Panc1 (cell line): ENCODE results near the gene RGPD8. TPM values are rescaled to one million over a fixed set of nuclear protein-coding genes. Genes with fewer than 3 reads are reported as not detected.

Experiments used
- ATAC-seq: fragments of 200-7000 bp; cut with Tn5 transposase; 2 replicates; pipeline ENCODE4 v1.9.1; 2020; ENCODE audit warnings: mild to moderate bottlenecking, moderate library complexity
- BruUV-seq: library from RNA; stranded (reverse); fragments of 400-500 nt; replicated peaks from 2 replicates; lab custom pipeline; 2021; lab: Mats Ljungman, UMichigan
- CTCF ChIA-PET: fragments of 300-600 bp; sonication (Branson Sonifier 250); formaldehyde crosslinking; loops from one replicate; lab custom pipeline; 2022; ENCODE audit warnings: antibody characterized with exemption; lab: Charles Lee
- POLR2A ChIA-PET: fragments of 300-600 bp; sonication (Branson Sonifier 250); formaldehyde crosslinking; loops from one replicate; lab custom pipeline; 2022; ENCODE audit warnings: antibody characterized with exemption; lab: Charles Lee
- DNase-seq: peaks from one replicate; pipeline ENCODE4 v3.0.0-alpha.2; 2010; ENCODE audit warnings: low read depth, low spot score
- H3K27ac ChIP-seq: 2 replicates; pipeline ENCODE4 v1.5.1; 2011; ENCODE audit warnings: mild to moderate bottlenecking, low read length, inconsistent platforms
- H3K27me3 ChIP-seq: fragments of 200-500 bp; sonication (Bioruptor generic); 2 replicates; pipeline ENCODE4 v1.6.0; 2014; ENCODE audit warnings: low read length, inconsistent platforms; ENCODE audit not compliant: control insufficient read depth, insufficient read depth
- H3K36me3 ChIP-seq: fragments of 200-500 bp; sonication (Bioruptor generic); 2 replicates; pipeline ENCODE4 v1.5.1; 2014; ENCODE audit warnings: inconsistent platforms, mild to moderate bottlenecking, low read length, moderate library complexity; ENCODE audit not compliant: control insufficient read depth, insufficient read depth
- H3K4me1 ChIP-seq: 2 replicates; pipeline ENCODE4 v1.5.1; 2011; ENCODE audit warnings: inconsistent platforms, mild to moderate bottlenecking, low read length, moderate library complexity; ENCODE audit not compliant: control insufficient read depth, insufficient read depth
- H3K4me3 ChIP-seq, 2 experiments: 2 replicates each; pipeline ENCODE4 v1.5.1; 2011 to 2012; ENCODE audit warnings: low read depth in 2 of 2, low read length in 2 of 2, mild to moderate bottlenecking in 2 of 2, inconsistent platforms in 1 of 2, moderate library complexity in 1 of 2
- H3K9me3 ChIP-seq: fragments of 200-500 bp; sonication (Bioruptor generic); 2 replicates; pipeline ENCODE4 v1.5.1; 2014; ENCODE audit warnings: low read depth, mild to moderate bottlenecking, inconsistent platforms, low read length, moderate library complexity; ENCODE audit not compliant: control insufficient read depth, insufficient read depth
- POLR2AphosphoS5 ChIP-seq: IDR thresholded peaks from 2 replicates; pipeline ENCODE4 v1.6.1; 2012; ENCODE audit warnings: mild to moderate bottlenecking, low read depth, low read length, moderate library complexity
- SIN3A ChIP-seq: IDR thresholded peaks from 2 replicates; pipeline ENCODE4 v1.6.1; 2012; ENCODE audit warnings: low read depth, mild to moderate bottlenecking, low read length, moderate library complexity, borderline replicate concordance; ENCODE audit not compliant: insufficient read depth
- TCF7L2 ChIP-seq: IDR thresholded peaks from 2 replicates; pipeline ENCODE4 v1.6.1; 2011; ENCODE audit warnings: mild to moderate bottlenecking, low read depth, low read length, inconsistent platforms
- in situ Hi-C: cut with HindIII; loops from 2 replicates; pipeline ENCODE4 v1.10.0; 2016; ENCODE audit warnings: low sequenced_read_pairs, low pct_unique_long_range_greater_than_20kb
- intact Hi-C: fragments of 100-400 bp; cut with micrococcal nuclease; formaldehyde crosslinking; loops from one replicate; pipeline ENCODE4 v1.10.0; 2022; ENCODE audit not compliant: unreplicated experiment
- total RNA-seq: library from RNA; stranded (reverse); gene quantifications from one replicate; pipeline ENCODE4 v1.2.1, GENCODE V29; 2021; ENCODE audit not compliant: unreplicated experiment
- TF ChIP-seq, protein P1 (sequence below), 2 experiments: IDR thresholded peaks; 2 replicates each; pipeline ENCODE4 v1.6.1; 2011 to 2012; ENCODE audit warnings: low read depth in 2 of 2, control low read depth in 1 of 2, low read length in 1 of 2, mild to moderate bottlenecking in 1 of 2, moderate library complexity in 1 of 2; ENCODE audit not compliant: insufficient read depth in 1 of 2
- TF ChIP-seq, protein P2 (sequence below): fragments of 450-650 bp; IDR thresholded peaks from 2 replicates; pipeline ENCODE4 v1.5.1; 2017; ENCODE audit warnings: mild to moderate bottlenecking

The RGPD8 gene
- total RNA-seq, 1 experiment from 2014 or later = 20.9 TPM

DNA sequence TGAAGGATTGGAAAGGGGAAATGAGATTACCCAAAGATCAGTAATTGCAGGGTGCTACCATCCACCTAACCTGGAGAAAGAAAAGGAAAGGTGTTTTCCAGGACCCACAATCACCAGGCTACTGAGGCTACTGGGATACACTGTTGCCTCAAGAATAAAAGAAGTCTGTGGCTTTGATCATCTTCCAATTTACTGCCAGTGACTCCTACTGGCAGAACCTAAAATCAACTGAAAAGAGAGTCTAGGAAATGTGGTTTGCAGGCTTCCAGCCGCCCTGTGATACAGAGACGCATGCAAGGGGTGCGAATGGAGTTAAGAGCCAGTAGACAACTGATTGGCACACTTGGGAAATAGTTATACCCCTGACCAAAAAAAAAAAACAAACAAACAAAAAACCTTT lies 31.9 kb upstream of the RGPD8 start:
- H3K4me3 ChIP-seq = no peak overlapping the region
- H3K27me3 ChIP-seq = peaks cover 4% of the 10 kb centered on the region; the same call in 1 of the 2 replicates
- no peak overlapping the region for H3K27ac ChIP-seq
- no peaks in the 10 kb centered on the region for H3K36me3 ChIP-seq
- H3K9me3 ChIP-seq = no peaks in the 10 kb centered on the region
- DNase-seq (no peak), ATAC-seq (peak; percentile 56; the same call in 1 of the 2 replicates)
- no peaks in the 10 kb centered on the region for H3K4me1 ChIP-seq
- ChIA-PET POLR2A (no interaction called here), CTCF (no interaction called here)
- no TSS peak for BruUV-seq
- in situ Hi-C loops (no loop called here), intact Hi-C loops (no loop called here)
- TF ChIP-seq POLR2AphosphoS5 (no peak), TCF7L2 (peak; percentile 70; the same call in 1 of the 2 replicates), SIN3A (no peak)
- TF ChIP-seq, protein P1, sequence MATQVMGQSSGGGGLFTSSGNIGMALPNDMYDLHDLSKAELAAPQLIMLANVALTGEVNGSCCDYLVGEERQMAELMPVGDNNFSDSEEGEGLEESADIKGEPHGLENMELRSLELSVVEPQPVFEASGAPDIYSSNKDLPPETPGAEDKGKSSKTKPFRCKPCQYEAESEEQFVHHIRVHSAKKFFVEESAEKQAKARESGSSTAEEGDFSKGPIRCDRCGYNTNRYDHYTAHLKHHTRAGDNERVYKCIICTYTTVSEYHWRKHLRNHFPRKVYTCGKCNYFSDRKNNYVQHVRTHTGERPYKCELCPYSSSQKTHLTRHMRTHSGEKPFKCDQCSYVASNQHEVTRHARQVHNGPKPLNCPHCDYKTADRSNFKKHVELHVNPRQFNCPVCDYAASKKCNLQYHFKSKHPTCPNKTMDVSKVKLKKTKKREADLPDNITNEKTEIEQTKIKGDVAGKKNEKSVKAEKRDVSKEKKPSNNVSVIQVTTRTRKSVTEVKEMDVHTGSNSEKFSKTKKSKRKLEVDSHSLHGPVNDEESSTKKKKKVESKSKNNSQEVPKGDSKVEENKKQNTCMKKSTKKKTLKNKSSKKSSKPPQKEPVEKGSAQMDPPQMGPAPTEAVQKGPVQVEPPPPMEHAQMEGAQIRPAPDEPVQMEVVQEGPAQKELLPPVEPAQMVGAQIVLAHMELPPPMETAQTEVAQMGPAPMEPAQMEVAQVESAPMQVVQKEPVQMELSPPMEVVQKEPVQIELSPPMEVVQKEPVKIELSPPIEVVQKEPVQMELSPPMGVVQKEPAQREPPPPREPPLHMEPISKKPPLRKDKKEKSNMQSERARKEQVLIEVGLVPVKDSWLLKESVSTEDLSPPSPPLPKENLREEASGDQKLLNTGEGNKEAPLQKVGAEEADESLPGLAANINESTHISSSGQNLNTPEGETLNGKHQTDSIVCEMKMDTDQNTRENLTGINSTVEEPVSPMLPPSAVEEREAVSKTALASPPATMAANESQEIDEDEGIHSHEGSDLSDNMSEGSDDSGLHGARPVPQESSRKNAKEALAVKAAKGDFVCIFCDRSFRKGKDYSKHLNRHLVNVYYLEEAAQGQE (IDR thresholded peaks at IDR 0.05; ENCODE audit: insufficient read depth in 1 of 2, low read depth in 2 of 2, low read length in 1 of 2) = no peak
- TF ChIP-seq, protein P2, sequence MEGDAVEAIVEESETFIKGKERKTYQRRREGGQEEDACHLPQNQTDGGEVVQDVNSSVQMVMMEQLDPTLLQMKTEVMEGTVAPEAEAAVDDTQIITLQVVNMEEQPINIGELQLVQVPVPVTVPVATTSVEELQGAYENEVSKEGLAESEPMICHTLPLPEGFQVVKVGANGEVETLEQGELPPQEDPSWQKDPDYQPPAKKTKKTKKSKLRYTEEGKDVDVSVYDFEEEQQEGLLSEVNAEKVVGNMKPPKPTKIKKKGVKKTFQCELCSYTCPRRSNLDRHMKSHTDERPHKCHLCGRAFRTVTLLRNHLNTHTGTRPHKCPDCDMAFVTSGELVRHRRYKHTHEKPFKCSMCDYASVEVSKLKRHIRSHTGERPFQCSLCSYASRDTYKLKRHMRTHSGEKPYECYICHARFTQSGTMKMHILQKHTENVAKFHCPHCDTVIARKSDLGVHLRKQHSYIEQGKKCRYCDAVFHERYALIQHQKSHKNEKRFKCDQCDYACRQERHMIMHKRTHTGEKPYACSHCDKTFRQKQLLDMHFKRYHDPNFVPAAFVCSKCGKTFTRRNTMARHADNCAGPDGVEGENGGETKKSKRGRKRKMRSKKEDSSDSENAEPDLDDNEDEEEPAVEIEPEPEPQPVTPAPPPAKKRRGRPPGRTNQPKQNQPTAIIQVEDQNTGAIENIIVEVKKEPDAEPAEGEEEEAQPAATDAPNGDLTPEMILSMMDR = peak; percentile 43

DNA sequence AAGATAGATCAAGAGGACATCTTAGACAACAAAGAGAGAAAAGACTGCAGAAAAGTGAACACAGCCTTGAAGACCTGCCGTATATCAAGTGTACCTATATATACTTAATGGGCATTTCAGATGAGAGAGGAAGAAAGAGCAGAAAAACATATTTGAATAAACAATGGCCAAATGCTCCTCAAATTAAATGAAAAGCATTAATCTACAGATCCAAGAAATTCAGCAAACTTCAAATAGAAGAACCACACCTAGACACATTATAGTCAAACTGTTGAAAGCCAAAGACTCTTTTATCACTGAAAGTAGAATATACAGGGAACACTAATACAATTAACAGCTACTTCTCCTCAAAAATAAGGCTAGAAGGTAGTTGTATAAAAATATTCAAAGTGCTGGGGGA lies 29.8 kb upstream of the RGPD8 start:
- DNase-seq = no peak
- in situ Hi-C loops = no loop called here
- H3K9me3 ChIP-seq = no peaks in the 10 kb centered on the region
- BruUV-seq = no TSS peak
- intact Hi-C loops = no loop called here
- no peak overlapping the region for H3K4me3 ChIP-seq
- no peak for TF ChIP-seq TCF7L2
- TF ChIP-seq POLR2AphosphoS5 = no peak
- TF ChIP-seq, protein P2 = no peak
- TF ChIP-seq, protein P1 (IDR thresholded peaks at IDR 0.05; ENCODE audit: insufficient read depth in 1 of 2, low read depth in 2 of 2, low read length in 1 of 2) = no peak
- no peak for TF ChIP-seq SIN3A
- H3K36me3 ChIP-seq = no peaks in the 10 kb centered on the region
- CTCF ChIA-PET = no interaction called here
- H3K4me1 ChIP-seq = no peaks in the 10 kb centered on the region
- no peak overlapping the region for H3K27ac ChIP-seq
- no peak for ATAC-seq
- POLR2A ChIA-PET = no interaction called here
- peaks cover 4% of the 10 kb centered on the region; the same call in 1 of the 2 replicates for H3K27me3 ChIP-seq
